Left ventricle myocardium inferior (tissue), 1 donor: ENCODE measurements around the gene NRG4. TPM values are rescaled to one million over a fixed set of nuclear protein-coding genes. Genes with fewer than 3 reads are reported as not detected.
"Not testable (repeated sequence)": the region's sequence is repeated elsewhere in the genome, so short reads cannot be mapped to it uniquely, and the experiment has no call there.

Experiments
- DNase-seq: peaks from one replicate; pipeline ENCODE4 v3.0.0-alpha.2; 2020
- H3K27ac ChIP-seq: fragments of 200-600 bp; replicated peaks from 2 replicates; pipeline ENCODE4 v1.8.0; 2021
- H3K27me3 ChIP-seq: fragments of 200-600 bp; 2 replicates; pipeline ENCODE4 v1.8.0; 2021; ENCODE audit warnings: low read depth
- H3K36me3 ChIP-seq: fragments of 200-600 bp; 2 replicates; pipeline ENCODE4 v1.8.0; 2021
- H3K4me1 ChIP-seq: fragments of 200-600 bp; 2 replicates; pipeline ENCODE4 v1.8.0; 2021
- H3K4me3 ChIP-seq: fragments of 200-600 bp; 2 replicates; pipeline ENCODE4 v1.8.0; 2021; ENCODE audit warnings: mild to moderate bottlenecking, moderate library complexity
- H3K9me3 ChIP-seq: fragments of 200-600 bp; replicated peaks from 2 replicates; pipeline ENCODE4 v1.8.0; 2021
- CTCF ChIP-seq: fragments of 200-600 bp; IDR thresholded peaks from 2 replicates; pipeline ENCODE4 v1.8.0; 2021; ENCODE audit warnings: antibody characterized with exemption, mild to moderate bottlenecking, borderline replicate concordance
- intact Hi-C: fragments of 100-400 bp; cut with micrococcal nuclease; formaldehyde crosslinking; loops from one replicate; pipeline ENCODE4 v1.11.0; 2022
- total RNA-seq: library from RNA; stranded (reverse); fragmentation: NEBNext Ultra II Directional; extraction: Animal tissue kit (Norgen Biotek cat#: 25700); gene quantifications from one replicate; pipeline ENCODE4 v1.2.1, GENCODE V29; 2021
- donor health status: DM: no; HTN: yes; CAD: no; lungs with severe emphysema.

The NRG4 gene
- total RNA-seq, 1 donor from 2014 or later = not detected

- intact Hi-C loops = no loop called here
- no peaks in the 10 kb centered on the region for H3K36me3 ChIP-seq
- TF ChIP-seq CTCF = no peak
Measured at GRCh38 chr15:75989875-75990274, 22.3 kb downstream of the NRG4 start.

GRCh38 chr15:75989045-75989444 is 23.2 kb downstream of the NRG4 start:
- TF ChIP-seq CTCF = no peak
- no peak overlapping the region for H3K4me3 ChIP-seq
- intact Hi-C loops = no loop called here

More at GRCh38 chr15:75989875-75990274, 22.3 kb downstream of the NRG4 start:
- peaks cover 16% of the 10 kb centered on the region for H3K9me3 ChIP-seq
- no peaks in the 10 kb centered on the region for H3K4me1 ChIP-seq
- no peak overlapping the region for H3K4me3 ChIP-seq
- no peak for DNase-seq
- no peaks in the 10 kb centered on the region for H3K27me3 ChIP-seq
- H3K27ac ChIP-seq = no peak overlapping the region

GRCh38 chr15:75985971-75986370 is 26.3 kb downstream of the NRG4 start:
- H3K4me1 ChIP-seq = no peaks in the 10 kb centered on the region
- H3K27me3 ChIP-seq = no peaks in the 10 kb centered on the region
- H3K9me3 ChIP-seq = no peaks in the 10 kb centered on the region
- intact Hi-C loops = no loop called here
- H3K4me3 ChIP-seq = no peak overlapping the region
- no peak for DNase-seq
- no peaks in the 10 kb centered on the region for H3K36me3 ChIP-seq
- H3K27ac ChIP-seq = no peak overlapping the region
- TF ChIP-seq CTCF = no peak

More at GRCh38 chr15:75989045-75989444, 23.2 kb downstream of the NRG4 start:
- H3K27ac ChIP-seq = no peak overlapping the region
- H3K27me3 ChIP-seq = no peaks in the 10 kb centered on the region
- no peaks in the 10 kb centered on the region for H3K36me3 ChIP-seq
- no peak for DNase-seq
- H3K4me1 ChIP-seq = no peaks in the 10 kb centered on the region
- H3K9me3 ChIP-seq = peaks cover 14% of the 10 kb centered on the region

DNA sequence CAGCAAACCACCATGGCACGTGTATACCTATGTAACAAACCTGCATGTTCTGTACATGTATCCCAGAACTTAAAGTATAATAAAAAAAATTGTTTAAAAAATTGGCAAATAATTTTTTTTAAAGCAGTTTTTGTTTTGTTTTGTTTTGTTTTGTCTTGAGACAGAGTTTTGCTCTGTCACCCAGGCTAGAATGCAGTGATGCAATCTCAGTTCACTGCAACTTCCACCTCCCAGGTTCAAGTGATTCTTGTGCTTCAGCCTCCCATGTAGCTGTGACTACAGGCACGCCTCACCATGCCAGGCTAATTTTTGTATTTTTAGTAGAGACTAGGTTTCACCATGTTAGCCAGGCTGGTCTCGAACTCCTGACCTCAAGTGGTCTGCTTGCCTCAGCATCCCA is 27.5 kb downstream of the NRG4 start:
- intact Hi-C loops, H3K36me3 ChIP-seq, DNase-seq: not testable (repeated sequence)

DNA sequence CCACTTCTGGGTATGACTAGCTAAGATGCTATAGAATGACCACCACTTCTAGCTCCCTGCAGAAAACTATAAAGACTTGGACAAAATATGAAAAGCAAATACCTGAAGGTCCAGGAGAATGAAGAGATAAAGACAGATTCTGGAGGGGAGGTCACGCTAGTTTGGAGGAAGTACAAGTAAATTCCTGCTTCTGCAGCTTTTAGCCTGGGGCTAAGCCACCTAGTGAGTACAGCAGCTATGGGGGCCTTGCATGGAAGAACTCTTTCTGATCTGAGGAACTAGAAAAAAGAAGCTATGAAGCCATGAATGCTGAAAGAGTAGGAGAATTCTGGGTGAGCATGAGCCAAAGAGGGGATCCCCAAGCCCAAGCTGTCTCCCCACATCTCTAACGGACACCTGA is 29.8 kb downstream of the NRG4 start:
- Histone ChIP-seq H3K27ac (no peak overlapping the region), H3K9me3 (no peaks in the 10 kb centered on the region), H3K36me3 (no peaks in the 10 kb centered on the region), H3K27me3 (peaks cover 11% of the 10 kb centered on the region), H3K4me3 (no peak overlapping the region), H3K4me1 (no peaks in the 10 kb centered on the region)
- no peak for DNase-seq
- no peak for TF ChIP-seq CTCF
- intact Hi-C loops = no loop called here

More for the DNA sequence above, 27.5 kb downstream of the NRG4 start:
- not testable (repeated sequence) for H3K9me3 ChIP-seq, H3K4me3 ChIP-seq, H3K4me1 ChIP-seq, H3K27me3 ChIP-seq, H3K27ac ChIP-seq

DNA sequence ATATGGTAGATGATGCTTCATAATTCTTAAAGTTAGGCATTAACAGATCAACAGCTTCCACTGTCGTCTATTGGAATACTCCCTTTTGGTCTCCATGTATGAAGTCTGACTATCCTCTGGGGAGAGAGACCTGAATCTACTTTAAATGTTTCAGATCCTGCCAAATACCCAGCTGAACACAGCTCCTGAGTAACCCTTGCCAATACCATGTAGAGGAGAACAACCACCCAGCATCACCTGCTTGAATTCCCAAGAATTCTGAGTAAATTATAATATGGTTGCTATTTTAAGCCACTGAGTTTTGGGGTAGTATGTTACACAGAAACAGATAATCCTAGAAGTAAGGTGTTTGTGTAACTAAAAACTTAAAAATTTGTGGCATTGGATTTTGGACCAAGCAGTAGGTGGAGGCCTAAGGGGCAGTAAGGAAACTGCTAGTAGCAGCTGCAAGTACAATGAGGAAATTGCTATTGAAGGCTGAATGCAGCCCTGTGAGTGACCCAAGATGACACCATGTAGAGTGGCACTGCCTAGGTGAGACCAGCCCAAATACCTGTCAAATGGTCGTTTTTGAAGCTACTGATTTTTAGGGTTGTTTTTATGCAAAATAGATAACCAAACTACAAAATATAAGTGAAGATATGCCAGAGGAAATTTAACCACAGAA is 30.9 kb downstream of the NRG4 start:
- Histone ChIP-seq H3K36me3 (no peaks in the 10 kb centered on the region), H3K4me1 (no peaks in the 10 kb centered on the region), H3K27ac (no peak overlapping the region), H3K27me3 (peaks cover 23% of the 10 kb centered on the region), H3K4me3 (no peak overlapping the region), H3K9me3 (no peaks in the 10 kb centered on the region)
- DNase-seq = no peak
- intact Hi-C loops = no loop called here
- TF ChIP-seq CTCF = no peak

DNA sequence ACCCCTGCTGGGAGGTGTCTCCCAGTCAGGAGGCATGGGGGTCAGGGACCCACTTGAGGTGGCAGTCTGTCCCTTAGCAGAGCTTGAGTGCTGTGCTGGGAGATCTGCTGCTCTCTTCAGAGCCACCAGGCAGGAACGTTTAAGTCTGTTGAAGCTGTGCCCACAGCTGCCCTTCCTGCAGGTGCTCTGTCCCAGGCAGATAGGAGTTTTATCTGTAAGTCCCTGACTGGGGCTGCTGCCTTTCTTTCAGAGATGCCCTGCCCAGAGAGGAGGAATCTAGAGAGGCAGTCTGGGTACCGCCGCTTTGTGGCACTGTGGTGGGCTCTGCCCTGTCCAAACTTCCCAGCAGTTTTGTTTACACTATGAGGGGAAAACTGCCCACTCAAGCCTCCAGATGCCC is 35.5 kb downstream of the NRG4 start:
- H3K4me3 ChIP-seq, H3K9me3 ChIP-seq, H3K4me1 ChIP-seq, intact Hi-C loops, H3K36me3 ChIP-seq, DNase-seq, H3K27ac ChIP-seq: not testable (repeated sequence)
- peaks cover 24% of the 10 kb centered on the region for H3K27me3 ChIP-seq
